ACC112 (cell line): ENCODE data around the gene CAMTA1.
"Not testable (repeated sequence)": the region's sequence is repeated elsewhere in the genome, so short reads cannot be mapped to it uniquely, and the experiment has no call there.

Experiments used
- H2AFZ ChIP-seq: fragments of 200-600 bp; sonication (generic); one replicate; pipeline ENCODE4 v1.6.0; 2017; ENCODE audit warnings: antibody characterized with exemption, low read length; ENCODE audit not compliant: unreplicated experiment
- H3K27ac ChIP-seq: fragments of 200-600 bp; sonication (generic); 2 replicates; pipeline ENCODE4 v1.5.1; 2014; ENCODE audit warnings: low read depth, mild to moderate bottlenecking, antibody characterized with exemption, low read length, moderate library complexity
- H3K27me3 ChIP-seq: fragments of 200-600 bp; sonication (generic); 2 replicates; pipeline ENCODE4 v1.6.1; 2014; ENCODE audit warnings: mild to moderate bottlenecking, antibody characterized with exemption, low read length, moderate library complexity, mixed read lengths; ENCODE audit not compliant: insufficient read depth
- H3K36me3 ChIP-seq: fragments of 200-600 bp; sonication (generic); 2 replicates; pipeline ENCODE4 v1.6.1; 2016; ENCODE audit warnings: mild to moderate bottlenecking, antibody characterized with exemption, low read length, moderate library complexity, mixed read lengths; ENCODE audit not compliant: insufficient read depth
- H3K4me1 ChIP-seq: fragments of 200-600 bp; sonication (generic); one replicate; pipeline ENCODE4 v1.6.1; 2016; ENCODE audit warnings: low read length, mixed read lengths; ENCODE audit not compliant: insufficient read depth, unreplicated experiment, control insufficient read depth
- H3K4me3 ChIP-seq: fragments of 200-600 bp; sonication (generic); 2 replicates; pipeline ENCODE4 v1.5.1; 2014; ENCODE audit warnings: mild to moderate bottlenecking, low read depth, low read length
- H3K79me2 ChIP-seq: fragments of 200-600 bp; sonication (generic); one replicate; pipeline ENCODE4 v1.6.0; 2016; ENCODE audit warnings: low read length; ENCODE audit not compliant: control insufficient read depth, unreplicated experiment, insufficient read depth

The CAMTA1 gene

DNA sequence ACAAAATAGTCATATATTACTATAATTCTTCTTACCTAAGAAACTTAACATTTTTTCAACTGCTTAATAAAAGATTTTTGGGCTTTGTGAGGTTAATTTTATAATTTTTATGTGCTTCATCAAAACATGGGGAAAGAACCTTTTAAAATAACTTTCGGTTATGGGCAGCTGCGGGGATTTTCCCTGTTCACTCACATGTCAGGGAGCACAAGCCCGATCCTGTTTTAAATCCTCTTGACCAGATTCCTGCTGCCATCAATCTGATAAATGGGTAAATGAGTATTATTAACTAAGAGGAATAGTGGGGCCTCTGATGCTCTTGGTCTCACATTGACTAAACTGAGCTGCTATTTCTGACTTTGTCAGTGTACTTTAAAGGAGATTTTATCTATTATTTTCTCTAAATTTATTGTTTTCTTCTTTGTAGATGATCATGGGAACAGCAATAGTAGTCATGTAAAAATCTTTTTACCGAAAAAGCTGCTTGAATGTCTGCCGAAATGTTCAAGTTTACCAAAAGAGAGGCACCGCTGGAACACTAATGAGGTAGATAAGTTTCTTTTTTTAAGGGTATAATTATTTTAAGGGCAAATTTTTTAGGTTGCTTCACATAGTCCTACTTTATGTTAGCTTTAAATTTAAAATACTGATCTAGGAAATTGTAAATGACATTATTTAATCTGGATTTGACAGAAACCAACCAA, 39.6 kb downstream of the CAMTA1 start:
- no peaks in the 10 kb centered on the region; the same call in 1 of the 2 replicates for H3K36me3 ChIP-seq
- H3K27me3 ChIP-seq = no peaks in the 10 kb centered on the region
- H3K4me3 ChIP-seq = no peak overlapping the region
- no peak overlapping the region for H3K27ac ChIP-seq
- H3K79me2 ChIP-seq = peaks cover 4% of the 10 kb centered on the region
- H3K4me1 ChIP-seq = peaks cover 5% of the 10 kb centered on the region
- no peak overlapping the region for H2AFZ ChIP-seq

DNA sequence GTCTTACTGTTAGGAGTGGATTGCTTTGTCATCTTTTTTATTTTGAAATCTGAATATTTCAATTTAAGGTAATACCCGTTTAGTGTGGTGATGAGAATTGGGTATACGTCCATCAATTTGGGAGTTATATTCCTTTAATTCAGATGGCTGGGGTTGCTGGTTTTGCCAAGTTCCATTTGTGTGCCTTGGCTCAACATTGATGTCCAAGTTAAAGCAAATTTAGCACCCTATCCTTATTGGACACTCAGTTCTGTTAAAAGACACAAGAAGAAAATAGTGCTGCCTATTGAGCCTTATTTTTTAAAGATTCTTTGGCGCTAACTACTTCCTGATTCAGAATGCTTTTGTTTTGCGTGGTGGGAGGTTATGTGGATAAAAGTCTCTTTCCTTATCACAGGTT, 40.6 kb downstream of the CAMTA1 start:
- H3K79me2 ChIP-seq = peaks cover 4% of the 10 kb centered on the region
- no peak overlapping the region for H3K27ac ChIP-seq
- H3K4me1 ChIP-seq = peaks cover 3% of the 10 kb centered on the region
- H3K4me3 ChIP-seq = no peak overlapping the region
- H2AFZ ChIP-seq = no peak overlapping the region
- H3K36me3 ChIP-seq = no peaks in the 10 kb centered on the region; the same call in 1 of the 2 replicates
- H3K27me3 ChIP-seq = no peaks in the 10 kb centered on the region

- Histone ChIP-seq H3K4me3 (no peak overlapping the region), H3K27ac (no peak overlapping the region), H3K36me3 (no peaks in the 10 kb centered on the region; the same call in 1 of the 2 replicates), H3K27me3 (no peaks in the 10 kb centered on the region), H3K79me2 (peaks cover 4% of the 10 kb centered on the region), H3K4me1 (no peaks in the 10 kb centered on the region), H2AFZ (no peak overlapping the region)
Measured at GRCh38 chr1:6827079-6827478, 41.8 kb downstream of the CAMTA1 start.

DNA sequence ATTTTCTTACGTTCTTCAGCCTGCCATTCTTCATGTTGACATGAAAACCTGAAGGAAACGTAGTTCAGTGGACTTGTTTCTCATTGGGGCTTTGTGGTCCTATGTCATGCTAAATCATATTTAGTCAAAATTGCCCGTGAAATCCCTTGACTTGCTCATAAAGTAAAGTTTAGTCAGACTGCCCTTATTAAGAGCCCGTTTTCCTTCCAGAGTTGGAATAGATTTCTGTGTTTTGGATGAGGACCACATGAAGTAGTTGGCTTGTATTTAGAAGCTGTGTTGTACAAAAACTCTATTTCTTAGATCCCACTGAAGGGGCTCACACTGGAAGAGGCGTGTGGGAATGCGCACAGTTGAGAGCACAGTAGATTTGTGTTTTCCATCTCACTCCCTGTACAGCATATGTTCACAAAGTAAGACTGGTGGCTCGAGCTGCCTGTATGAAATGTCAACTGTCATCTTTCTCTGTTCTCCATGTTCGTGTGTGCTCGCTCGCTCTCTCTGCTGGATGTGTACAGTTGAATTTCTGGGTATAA, 42.4 kb downstream of the CAMTA1 start:
- Histone ChIP-seq H3K79me2 (peaks cover 4% of the 10 kb centered on the region), H3K4me1 (no peaks in the 10 kb centered on the region), H2AFZ (no peak overlapping the region), H3K4me3 (no peak overlapping the region), H3K27me3 (no peaks in the 10 kb centered on the region), H3K36me3 (no peaks in the 10 kb centered on the region; the same call in 1 of the 2 replicates), H3K27ac (no peak overlapping the region)

- Histone ChIP-seq H3K79me2 (peaks cover 2% of the 10 kb centered on the region), H3K27ac (no peak overlapping the region), H3K27me3 (no peaks in the 10 kb centered on the region), H3K4me3 (no peak overlapping the region), H2AFZ (no peak overlapping the region), H3K36me3 (peaks cover 3% of the 10 kb centered on the region; the same call in 1 of the 2 replicates), H3K4me1 (no peaks in the 10 kb centered on the region)
Measured at GRCh38 chr1:6831366-6831765, 46.1 kb downstream of the CAMTA1 start.

DNA sequence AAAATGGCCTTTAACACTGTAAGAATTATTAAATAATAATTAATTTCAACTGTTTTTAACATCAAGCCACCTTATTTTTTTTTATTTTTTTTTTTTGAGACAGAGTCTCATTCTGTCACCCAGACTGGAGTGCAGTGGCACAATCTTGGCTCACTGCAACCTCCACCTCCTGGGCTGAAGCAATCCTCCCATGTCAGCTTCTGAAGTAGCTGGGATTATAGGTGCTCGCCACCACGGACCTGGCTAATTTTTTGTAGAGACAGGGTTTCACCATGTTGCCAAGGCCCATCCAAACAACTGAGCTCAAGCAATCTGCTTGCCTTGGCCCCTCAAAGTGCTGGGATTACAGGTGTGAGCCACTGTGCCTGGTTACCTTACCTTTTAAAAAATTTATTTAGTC, 46.8 kb downstream of the CAMTA1 start:
- H3K79me2 ChIP-seq, H3K4me1 ChIP-seq, H3K27me3 ChIP-seq, H3K36me3 ChIP-seq, H2AFZ ChIP-seq, H3K27ac ChIP-seq, H3K4me3 ChIP-seq: not testable (repeated sequence)

DNA sequence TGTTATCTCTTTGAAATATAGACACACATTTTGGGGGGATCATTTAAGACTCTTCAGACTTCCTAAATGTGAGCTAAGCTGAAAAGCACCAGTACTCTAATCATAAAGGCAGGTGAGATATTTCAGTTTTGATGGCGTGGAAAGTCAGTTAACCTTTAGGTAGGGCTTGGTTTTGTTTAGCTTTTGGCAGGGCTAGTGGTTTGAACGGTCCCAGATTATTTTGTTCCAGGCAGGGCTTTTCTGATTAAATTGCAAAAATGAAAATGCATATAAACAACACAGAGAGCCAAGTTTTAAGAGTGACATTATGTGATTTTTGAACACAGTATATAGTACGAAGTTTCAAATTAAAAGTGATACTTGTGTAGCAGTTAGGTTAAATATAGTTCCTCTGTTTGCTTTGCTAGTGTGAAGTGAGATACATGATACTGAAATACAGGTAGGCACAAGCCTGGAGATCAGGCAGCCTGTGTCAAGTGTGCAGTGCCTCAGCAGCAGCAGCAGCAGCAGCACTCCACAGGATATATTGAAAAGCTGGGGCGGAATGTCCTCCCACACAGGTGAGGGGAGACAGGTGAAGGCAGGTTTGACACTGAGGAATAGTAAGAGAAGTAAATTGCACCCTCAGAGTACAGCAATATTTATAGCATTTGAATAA, 47.4 kb downstream of the CAMTA1 start:
- no peak overlapping the region for H3K27ac ChIP-seq
- H3K27me3 ChIP-seq = no peaks in the 10 kb centered on the region
- peaks cover 3% of the 10 kb centered on the region; the same call in 1 of the 2 replicates for H3K36me3 ChIP-seq
- H3K79me2 ChIP-seq = peaks cover 2% of the 10 kb centered on the region
- no peak overlapping the region for H2AFZ ChIP-seq
- H3K4me1 ChIP-seq = no peaks in the 10 kb centered on the region
- H3K4me3 ChIP-seq = no peak overlapping the region

GRCh38 chr1:6833804-6834203, 48.5 kb downstream of the CAMTA1 start:
- Histone ChIP-seq H3K4me3 (no peak overlapping the region), H3K27ac (no peak overlapping the region), H3K79me2 (peaks cover 2% of the 10 kb centered on the region), H3K27me3 (no peaks in the 10 kb centered on the region), H3K36me3 (peaks cover 6% of the 10 kb centered on the region; the same call in 1 of the 2 replicates), H2AFZ (no peak overlapping the region), H3K4me1 (no peaks in the 10 kb centered on the region)

- no peak overlapping the region for H2AFZ ChIP-seq
- no peak overlapping the region for H3K4me3 ChIP-seq
- peaks cover 3% of the 10 kb centered on the region for H3K79me2 ChIP-seq
- H3K27ac ChIP-seq = no peak overlapping the region
- no peaks in the 10 kb centered on the region for H3K27me3 ChIP-seq
- H3K36me3 ChIP-seq = peaks cover 6% of the 10 kb centered on the region; the same call in 1 of the 2 replicates
- H3K4me1 ChIP-seq = no peaks in the 10 kb centered on the region
Measured at GRCh38 chr1:6834366-6834765, 49.1 kb downstream of the CAMTA1 start.

DNA sequence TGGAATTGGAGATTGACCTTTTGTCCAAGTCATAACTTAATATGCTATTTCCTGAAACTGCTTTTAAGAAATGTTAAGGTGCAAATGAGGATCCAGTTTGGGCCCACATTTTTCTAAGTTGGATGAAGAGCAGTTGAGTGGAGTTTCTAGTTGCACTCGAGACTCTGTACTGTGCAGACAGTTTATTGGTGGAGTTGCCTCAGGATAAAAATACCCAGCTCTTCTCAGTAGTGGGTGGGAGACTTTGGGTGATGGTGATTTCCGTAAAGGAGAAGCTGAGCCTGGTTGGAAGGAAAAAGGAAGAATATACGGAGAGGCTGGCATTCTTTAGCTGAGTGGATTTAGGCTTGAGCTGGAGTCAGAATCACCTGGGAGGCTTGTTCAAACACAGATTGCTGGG, 49.9 kb downstream of the CAMTA1 start:
- Histone ChIP-seq H3K27ac (no peak overlapping the region), H3K27me3 (no peaks in the 10 kb centered on the region), H2AFZ (no peak overlapping the region), H3K4me1 (no peaks in the 10 kb centered on the region), H3K36me3 (0 out of 2 replicates have a peak, but pooled peaks cover 6% of the 10 kb centered on the region), H3K4me3 (no peak overlapping the region), H3K79me2 (peaks cover 7% of the 10 kb centered on the region)

DNA sequence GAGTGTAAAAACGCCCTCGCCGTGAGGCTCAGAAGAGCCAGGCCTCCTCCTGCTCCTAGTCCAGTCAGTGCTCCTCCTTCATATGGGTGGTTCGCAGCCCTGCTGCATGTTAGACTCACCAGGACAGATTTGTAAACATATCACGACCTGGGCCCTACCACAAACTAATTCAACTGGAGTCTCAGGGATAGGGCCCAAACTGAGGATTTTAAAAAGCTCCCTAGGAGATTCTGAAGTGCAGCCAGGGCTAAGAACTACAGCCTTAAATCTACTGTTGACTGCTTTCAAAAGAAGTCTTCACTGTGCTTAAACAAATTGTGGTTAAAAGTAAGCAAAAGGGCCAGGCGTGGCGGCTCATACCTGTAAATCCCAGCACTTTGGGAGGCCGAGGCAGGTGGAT, 57.0 kb downstream of the CAMTA1 start:
- H2AFZ ChIP-seq = no peak overlapping the region
- peaks cover 7% of the 10 kb centered on the region for H3K79me2 ChIP-seq
- H3K4me1 ChIP-seq = no peaks in the 10 kb centered on the region
- no peak overlapping the region for H3K4me3 ChIP-seq
- H3K36me3 ChIP-seq = 0 out of 2 replicates have a peak, but pooled peaks cover 11% of the 10 kb centered on the region
- no peak overlapping the region for H3K27ac ChIP-seq
- H3K27me3 ChIP-seq = no peaks in the 10 kb centered on the region
